HG03159 (cell line): ENCODE results near the gene NAT14.
"Not testable (repeated sequence)": the region's sequence is repeated elsewhere in the genome, so short reads cannot be mapped to it uniquely, and the experiment has no call there.

Source experiments
- ATAC-seq: cut with Tn5 transposase; IDR thresholded peaks from one replicate; pipeline ENCODE4 v1.9.1; 2021; ENCODE audit warnings: mild to moderate bottlenecking, moderate library complexity; ENCODE audit not compliant: unreplicated experiment

Gene NAT14

DNA sequence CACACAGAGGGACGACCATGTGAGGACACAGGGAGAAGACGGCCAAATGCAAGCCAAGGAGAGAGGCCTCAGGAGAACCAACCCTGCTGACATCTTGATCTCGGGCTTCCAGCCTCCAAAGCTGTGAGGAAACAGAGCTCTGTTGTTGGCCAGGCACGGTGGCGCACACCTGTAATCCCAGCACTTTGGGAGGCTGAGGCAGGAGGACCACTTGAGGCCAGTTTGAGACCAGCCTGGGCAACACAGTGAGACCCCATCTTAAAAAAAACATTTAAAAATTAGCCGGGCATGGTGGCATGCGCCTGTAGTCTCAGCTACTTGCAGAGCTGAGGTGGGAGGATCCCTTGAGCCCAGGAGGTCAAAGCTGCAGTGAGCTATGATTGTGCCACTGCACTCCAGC is 49.3 kb downstream of the NAT14 start:
- not testable (repeated sequence) for ATAC-seq

DNA sequence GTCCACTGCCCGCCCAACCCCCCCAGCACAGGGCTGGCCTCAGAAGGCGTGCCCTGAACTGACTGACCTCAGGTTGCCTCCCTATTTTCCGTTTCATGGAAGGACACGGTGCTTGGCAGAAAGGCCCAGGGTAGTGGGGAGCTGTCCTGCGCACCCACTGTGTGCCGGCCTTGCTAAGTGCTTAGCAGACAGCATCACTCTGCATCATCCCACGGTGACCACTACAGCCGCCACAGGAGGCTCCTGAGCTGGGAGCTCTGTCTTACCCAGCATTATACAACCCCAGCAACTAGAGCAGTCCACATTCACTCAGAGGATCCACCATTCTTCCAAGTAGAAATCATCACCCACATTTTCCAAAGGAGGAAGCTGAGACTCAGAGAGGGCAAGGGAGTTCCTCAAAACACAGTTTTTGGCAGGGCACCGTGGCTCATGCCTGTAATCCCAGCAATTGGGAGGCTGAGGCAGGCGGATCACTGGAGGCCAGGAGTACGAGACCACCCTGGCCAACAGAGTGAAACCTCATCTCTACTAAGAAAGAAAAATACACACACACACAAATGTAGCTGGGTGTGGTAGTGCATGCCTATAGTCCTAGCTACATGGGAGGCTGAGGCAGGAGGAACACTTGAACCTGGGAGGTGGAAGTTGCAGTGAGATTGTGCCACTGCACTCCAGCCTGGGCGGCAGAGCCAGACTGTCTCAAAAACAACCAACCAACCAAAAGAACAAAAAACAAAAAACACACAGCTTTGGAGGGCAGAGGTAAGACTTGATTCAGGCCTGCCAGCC is 50.4 kb downstream of the NAT14 start:
- ATAC-seq: no peak

DNA sequence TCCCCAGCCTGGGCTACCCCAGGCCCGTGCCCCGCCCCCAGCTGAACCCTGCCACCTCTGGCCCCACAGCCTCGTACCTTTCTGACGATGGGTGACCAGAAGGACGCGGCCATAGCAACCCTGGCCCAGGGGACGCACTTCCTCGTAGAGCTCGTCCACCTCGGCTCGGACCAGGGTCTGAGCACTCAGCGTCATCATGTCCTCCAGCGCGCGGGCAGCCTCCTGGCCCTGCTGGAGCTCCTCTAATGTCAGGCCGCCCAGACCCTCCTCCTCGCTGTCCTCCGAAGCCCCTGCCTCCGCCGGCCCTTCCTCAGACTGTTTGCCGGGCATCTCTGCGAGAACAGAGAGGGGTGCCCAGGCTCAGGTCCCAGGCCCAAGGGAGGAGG is 51.0 kb downstream of the NAT14 start:
- ATAC-seq: no peak

DNA sequence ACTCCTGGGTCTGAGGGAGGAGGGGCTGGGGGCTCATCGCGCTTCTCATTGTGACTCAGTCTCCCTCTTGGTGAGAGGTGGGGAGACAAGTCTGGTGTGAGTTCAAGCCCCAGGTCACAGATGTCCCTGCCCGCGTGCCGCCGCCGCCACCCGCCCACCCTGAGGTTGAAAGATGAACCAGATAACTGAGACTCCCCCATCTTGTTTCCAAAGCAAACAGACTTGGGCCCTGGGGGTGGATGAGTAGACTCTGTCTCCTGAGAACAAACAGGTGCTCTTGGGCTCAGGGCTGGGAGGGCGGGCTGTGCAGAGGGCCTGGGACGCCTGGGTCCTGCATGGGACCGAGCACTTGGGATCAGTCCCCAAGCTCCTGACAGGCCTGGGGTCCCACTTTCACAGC is 51.4 kb downstream of the NAT14 start:
- ATAC-seq: no peak
